Endothelial cell of umbilical vein (primary cell): ENCODE data around the gene PDHX. TPM values are rescaled to one million over a fixed set of nuclear protein-coding genes. Genes with fewer than 3 reads are reported as not detected.

ENCODE experiments used
- BruUV-seq: library from RNA; stranded (reverse); fragments of 400-500 nt; replicated peaks from 2 replicates; lab custom pipeline; 2021; lab: Mats Ljungman, UMichigan
- CTCF ChIA-PET: fragments of 300-600, 350-600 bp; sonication (Branson Sonifier 250); formaldehyde crosslinking; loops from one replicate; lab custom pipeline; 2021; ENCODE audit warnings: antibody characterized with exemption, inconsistent platforms; lab: Charles Lee
- POLR2A ChIA-PET: fragments of 300-600, 350-600 bp; sonication (Branson Sonifier 250); formaldehyde crosslinking; loops from one replicate; lab custom pipeline; 2021; ENCODE audit warnings: antibody characterized with exemption, inconsistent platforms; lab: Charles Lee
- DNase-seq: peaks from one replicate; pipeline ENCODE4 v3.0.0-alpha.2; 2011; ENCODE audit warnings: low read depth, low spot score
- FAIRE-seq: peaks from 2 replicates; lab custom pipeline; 2011; peaks lifted over from hg19 to GRCh38; lab: Jason Lieb, UNC
- H2AFZ ChIP-seq: 2 replicates; pipeline ENCODE4 v1.6.0; 2012; ENCODE audit warnings: low read depth, low read length, control low read depth, inconsistent platforms
- H3K27ac ChIP-seq: 2 replicates; pipeline ENCODE4 v1.5.1; 2011; ENCODE audit warnings: low read depth, mild to moderate bottlenecking, control low read depth, low read length, moderate library complexity; ENCODE audit not compliant: insufficient read depth
- H3K27me3 ChIP-seq, 2 experiments: 2 replicates each; pipeline versions ENCODE4 v1.6.0 to v1.6.1; 2011; ENCODE audit warnings: low read length in 2 of 2, mixed read lengths in 1 of 2; ENCODE audit not compliant: control insufficient read depth in 2 of 2, insufficient read depth in 2 of 2
- H3K36me3 ChIP-seq, 2 experiments: 2 replicates in 1 of 2; 3 replicates in 1 of 2; pipeline ENCODE4 v1.5.1; 2011; ENCODE audit warnings: low read length in 2 of 2, mild to moderate bottlenecking in 1 of 2, moderate library complexity in 1 of 2; ENCODE audit not compliant: control insufficient read depth in 2 of 2, insufficient read depth in 2 of 2; ENCODE audit errors: extremely low read depth in 1 of 2
- H3K4me1 ChIP-seq: 3 replicates; pipeline ENCODE4 v1.5.1; 2011; ENCODE audit warnings: mild to moderate bottlenecking, low read length; ENCODE audit not compliant: control insufficient read depth, insufficient read depth; ENCODE audit errors: extremely low read depth
- H3K4me2 ChIP-seq: 2 replicates; pipeline ENCODE4 v1.6.1; 2011; ENCODE audit warnings: low read length, control low read depth, mixed read lengths; ENCODE audit not compliant: insufficient read depth
- H3K4me3 ChIP-seq, 3 experiments: fragments of 200-600 bp in 1 of 3; sonication (generic), shearing (Covaris generic) in 1 of 3; replicated peaks in 1 of 3; 2 replicates each; pipeline ENCODE4 v1.5.1; 2011 to 2016; ENCODE audit warnings: control low read depth in 3 of 3, low read length in 3 of 3, mild to moderate bottlenecking in 2 of 3, inconsistent platforms in 1 of 3, low read depth in 1 of 3, moderate library complexity in 1 of 3; ENCODE audit not compliant: insufficient read depth in 1 of 3
- H3K79me2 ChIP-seq: 2 replicates; pipeline ENCODE4 v1.6.0; 2012; ENCODE audit warnings: low read length, inconsistent platforms; ENCODE audit not compliant: control insufficient read depth, insufficient read depth
- H3K9ac ChIP-seq: replicated peaks from 2 replicates; pipeline ENCODE3; 2011; ENCODE audit warnings: low read length, control low read depth; ENCODE audit not compliant: insufficient read depth; ENCODE audit errors: extremely low read depth
- H3K9me1 ChIP-seq: replicated peaks from 3 replicates; pipeline ENCODE4 v1.6.0; 2011; ENCODE audit warnings: mild to moderate bottlenecking, low read length; ENCODE audit not compliant: control insufficient read depth, insufficient read depth; ENCODE audit errors: extremely low read depth
- H3K9me3 ChIP-seq: replicated peaks from 2 replicates; pipeline ENCODE4 v1.5.1; 2012; ENCODE audit warnings: low read length, inconsistent platforms; ENCODE audit not compliant: control insufficient read depth, insufficient read depth
- H4K20me1 ChIP-seq: replicated peaks from 2 replicates; pipeline ENCODE3; 2011; ENCODE audit warnings: mild to moderate bottlenecking, low read length; ENCODE audit not compliant: control insufficient read depth, insufficient read depth; ENCODE audit errors: extremely low read depth
- CTCF ChIP-seq, 2 donors: IDR thresholded peaks; 1 replicate in 1 of 2; 2 replicates in 1 of 2; pipeline ENCODE4 v1.5.1; 2011; ENCODE audit warnings: low read length in 2 of 2, mild to moderate bottlenecking in 2 of 2, moderate library complexity in 2 of 2, control low read depth in 1 of 2, inconsistent platforms in 1 of 2, low read depth in 1 of 2; ENCODE audit not compliant: insufficient read depth in 1 of 2; ENCODE audit errors: extremely low read depth in 1 of 2
- EZH2 ChIP-seq: IDR thresholded peaks from 2 replicates; pipeline ENCODE4 v1.6.1; 2012; ENCODE audit warnings: borderline replicate concordance, low read depth, mild to moderate bottlenecking, moderate library complexity, low read length, inconsistent platforms; ENCODE audit not compliant: severe bottlenecking
- FOS ChIP-seq: IDR thresholded peaks from 2 replicates; pipeline ENCODE4 v1.6.1; 2011; ENCODE audit warnings: mild to moderate bottlenecking, low read length, moderate library complexity, borderline replicate concordance; ENCODE audit not compliant: insufficient read depth
- GATA2 ChIP-seq: IDR thresholded peaks from 2 replicates; pipeline ENCODE4 v1.7.0; 2011; ENCODE audit warnings: low read depth, mild to moderate bottlenecking, moderate library complexity, mixed read lengths, low read length; ENCODE audit not compliant: insufficient read length, insufficient read depth
- JUN ChIP-seq: IDR thresholded peaks from 2 replicates; pipeline ENCODE4 v1.6.1; 2011; ENCODE audit warnings: borderline replicate concordance, low read depth; ENCODE audit not compliant: insufficient read length, insufficient read depth
- MAX ChIP-seq: IDR thresholded peaks from 2 replicates; pipeline ENCODE4 v1.6.1; 2011; ENCODE audit not compliant: insufficient read depth, insufficient read length
- MYC ChIP-seq: IDR thresholded peaks from one replicate; pipeline ENCODE4 v1.6.1; 2011; ENCODE audit warnings: mild to moderate bottlenecking, low read depth, low read length
- POLR2A ChIP-seq: IDR thresholded peaks from 2 replicates; pipeline ENCODE4 v1.6.1; 2012; ENCODE audit warnings: low read depth, mild to moderate bottlenecking, control low read depth, low read length
- POLR2AphosphoS5 ChIP-seq: IDR thresholded peaks from 2 replicates; pipeline ENCODE4 v1.6.1; 2012; ENCODE audit warnings: low read depth, mild to moderate bottlenecking, control low read depth, low read length, moderate library complexity; ENCODE audit not compliant: insufficient read depth
- dilution Hi-C: fragments of 300-500 bp; cut with MboI; formaldehyde crosslinking; loops from one replicate; pipeline ENCODE4 v1.15.0; 2019; ENCODE audit warnings: low sequenced_read_pairs; ENCODE audit not compliant: extremely low pct_ligation_motif_present
- intact Hi-C: fragments of 100-400 bp; cut with micrococcal nuclease; formaldehyde crosslinking; loops from one replicate; pipeline ENCODE4 v1.10.0; 2022
- polyA plus RNA-seq, 4 experiments: library from polyadenylated mRNA; depleted of rRNA in 3 of 4; stranded (reverse) in 3 of 4; unstranded in 1 of 4; fragments of >200 nt; gene quantifications; 2 replicates each; pipeline versions ENCODE4 v1.2.1 to v1.2.3, GENCODE V29; 2011 to 2012; ENCODE audit warnings: missing spikeins in 1 of 4
- total RNA-seq: library from RNA; stranded (reverse); gene quantifications from 2 replicates; pipeline ENCODE4 v1.2.3, GENCODE V29; 2021

PDHX gene
- total and polyA plus RNA-seq, 2 donors (not counting 3 experiments of a cell fraction or from before 2014, with no cell fraction given) = 10.5 to 30.5 TPM

- Histone ChIP-seq H3K9me3 (no peaks in the 10 kb centered on the region), H3K27me3 (no peaks in the 10 kb centered on the region), H3K4me3 (no peak overlapping the region), H3K4me1 (no peaks in the 10 kb centered on the region), H3K79me2 (no peaks in the 10 kb centered on the region), H3K9me1 (no peaks in the 10 kb centered on the region), H3K36me3 (no peaks in the 10 kb centered on the region), H3K27ac (no peak overlapping the region), H4K20me1 (no peaks in the 10 kb centered on the region), H2AFZ (no peak overlapping the region), H3K9ac (no peak overlapping the region), H3K4me2 (no peak overlapping the region)
- POLR2A ChIA-PET = no interaction called here
- DNase-seq = no peak
- intact Hi-C loops (no loop called here), dilution Hi-C loops (no loop called here)
- no TSS peak for BruUV-seq
- TF ChIP-seq JUN (no peak), MYC (no peak), FOS (no peak), CTCF (IDR thresholded peaks at IDR 0.05; ENCODE audit: extremely low read depth in 1 of 2, insufficient read depth in 1 of 2, low read depth in 1 of 2, low read length in 2 of 2) (no peak), EZH2 (no peak), MAX (no peak), POLR2AphosphoS5 (no peak), POLR2A (no peak), GATA2 (no peak)
- FAIRE-seq = no peak
- CTCF ChIA-PET = interaction anchor here (0.6 to 2.5 kb wide), 6 partner anchors 8 to 231 kb away, joined by 3 to 12 read pairs (median 3); no protein-coding TSS in a partner anchor
Measured at GRCh38 chr11:35006389-35007128, 90.1 kb downstream of the PDHX start.
